Skeletal muscle cell (primary cell): ENCODE measurements around the gene KIF17.
A peak's percentile ranks its signal among the peaks of the same experiment; 100 is the strongest.

Experiments used
- DNase-seq: peaks from one replicate; pipeline ENCODE4 v3.0.0-alpha.2; 2010; ENCODE audit warnings: low read depth
- H3K4me3 ChIP-seq: 2 replicates; pipeline ENCODE4 v1.5.1; 2011; ENCODE audit warnings: low read depth, mild to moderate bottlenecking, control low read depth, low read length, moderate library complexity

KIF17 gene

GRCh38 chr1:20717452-20718342, at the start of gene KIF17:
Gene KIF17 (minus strand): TSS chr1:20718007. CDS start chr1:20717706, 301 bp downstream.
- peak within 1 kb of the TSS; percentile 54 for H3K4me3 ChIP-seq
- peak; percentile 37 for DNase-seq

- no peak overlapping the region for H3K4me3 ChIP-seq
- no peak for DNase-seq
These were observed 49.5 kb upstream of the KIF17 start for GRCh38 chr1:20767271-20767670.

GRCh38 chr1:20763417-20763816, 45.6 kb upstream of the KIF17 start:
- H3K4me3 ChIP-seq: no peak overlapping the region
- DNase-seq: no peak

GRCh38 chr1:20760322-20760721, 42.5 kb upstream of the KIF17 start:
- DNase-seq: no peak
- no peak overlapping the region for H3K4me3 ChIP-seq

GRCh38 chr1:20753589-20753988, 35.8 kb upstream of the KIF17 start:
- no peak for DNase-seq
- H3K4me3 ChIP-seq: no peak overlapping the region

GRCh38 chr1:20751462-20751990, 33.7 kb upstream of the KIF17 start:
- DNase-seq: no peak
- no peak overlapping the region for H3K4me3 ChIP-seq

- no peak for DNase-seq
These were observed 24.9 kb upstream of the KIF17 start for GRCh38 chr1:20742671-20743070.

GRCh38 chr1:20740781-20741180, 23.0 kb upstream of the KIF17 start:
- no peak overlapping the region for H3K4me3 ChIP-seq
- DNase-seq: no peak

More at GRCh38 chr1:20742671-20743070, 24.9 kb upstream of the KIF17 start:
- no peak overlapping the region for H3K4me3 ChIP-seq

GRCh38 chr1:20739225-20739624, 21.4 kb upstream of the KIF17 start:
- peak; percentile 7 for DNase-seq
- no peak overlapping the region for H3K4me3 ChIP-seq

- DNase-seq: no peak
These were observed 17.8 kb upstream of the KIF17 start for GRCh38 chr1:20735581-20736111.

GRCh38 chr1:20733360-20733975, 15.7 kb upstream of the KIF17 start:
- DNase-seq: no peak
- no peak overlapping the region for H3K4me3 ChIP-seq

More at GRCh38 chr1:20735581-20736111, 17.8 kb upstream of the KIF17 start:
- no peak overlapping the region for H3K4me3 ChIP-seq

- peak within 1 kb of the TSS; percentile 59 for H3K4me3 ChIP-seq
- DNase-seq: peak; percentile 78
These were observed 15.0 kb upstream of the KIF17 start, which contains the start of gene SH2D5 for GRCh38 chr1:20732588-20733359. Gene SH2D5 (minus strand): TSS chr1:20732703. CDS start chr1:20728044, 4,659 bp downstream.

- H3K4me3 ChIP-seq: peak overlapping the region; percentile 59
- peak; percentile 20 for DNase-seq
These were observed 14.3 kb upstream of the KIF17 start for GRCh38 chr1:20732071-20732587.

- no peak for DNase-seq
- H3K4me3 ChIP-seq: peak overlapping the region; percentile 59
These were observed 13.5 kb upstream of the KIF17 start for GRCh38 chr1:20731057-20731991.

- no peak for DNase-seq
- H3K4me3 ChIP-seq: no peak overlapping the region
These were observed 12.9 kb upstream of the KIF17 start for GRCh38 chr1:20730690-20731056.

GRCh38 chr1:20729990-20730689, 12.3 kb upstream of the KIF17 start:
- DNase-seq: no peak
- H3K4me3 ChIP-seq: no peak overlapping the region

- no peak overlapping the region for H3K4me3 ChIP-seq
- DNase-seq: no peak
These were observed 11.5 kb upstream of the KIF17 start for GRCh38 chr1:20729155-20729931.
